HG03064 (cell line): ENCODE data around the gene CNTNAP2.

Experiments used
- ATAC-seq: cut with Tn5 transposase; IDR thresholded peaks from one replicate; pipeline ENCODE4 v1.9.1; 2021; ENCODE audit warnings: low read depth; ENCODE audit not compliant: unreplicated experiment

The CNTNAP2 gene

DNA sequence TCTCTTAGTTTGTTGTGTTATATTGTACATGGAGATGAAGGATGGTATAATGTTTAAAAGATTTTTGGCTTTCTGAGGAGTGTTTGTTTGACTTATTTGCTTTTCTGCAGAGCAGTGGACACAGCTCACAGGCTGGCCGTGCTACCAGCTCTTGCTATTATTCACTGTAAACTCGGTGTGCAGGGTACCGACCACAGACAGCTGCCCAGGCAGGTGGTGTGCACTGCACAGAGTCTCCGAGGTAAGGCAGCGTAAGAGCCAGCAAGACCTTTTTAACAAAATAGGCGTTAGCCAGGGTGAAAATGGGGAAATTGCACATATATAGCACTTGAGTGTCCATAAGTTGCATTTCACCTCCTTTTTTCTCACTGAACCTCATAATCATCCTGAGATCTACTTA, 438.0 kb downstream of the CNTNAP2 start:
- ATAC-seq = no peak

DNA sequence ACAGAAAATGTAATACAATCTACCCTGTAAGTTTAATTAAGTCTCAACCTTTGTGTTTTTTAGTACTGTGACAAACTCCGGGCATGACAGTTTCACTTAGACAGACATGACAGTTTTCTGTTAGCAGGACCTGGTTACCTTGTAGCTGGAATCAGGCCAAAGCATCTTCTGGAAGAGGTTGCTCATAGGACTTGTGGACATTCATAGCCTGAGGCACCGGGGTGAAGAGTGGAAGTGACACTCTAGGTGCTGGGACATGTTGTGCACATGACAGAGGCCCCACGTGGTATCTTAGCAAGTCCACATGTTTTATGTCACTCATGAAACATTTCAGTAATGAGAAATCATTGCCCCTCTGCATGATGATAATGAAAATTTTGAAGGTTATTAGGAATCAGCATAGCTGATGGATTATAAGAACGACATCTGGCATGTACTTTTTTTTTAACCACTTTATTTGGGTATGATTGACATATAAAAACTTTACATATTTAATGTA, 441.4 kb downstream of the CNTNAP2 start:
- ATAC-seq = no peak

DNA sequence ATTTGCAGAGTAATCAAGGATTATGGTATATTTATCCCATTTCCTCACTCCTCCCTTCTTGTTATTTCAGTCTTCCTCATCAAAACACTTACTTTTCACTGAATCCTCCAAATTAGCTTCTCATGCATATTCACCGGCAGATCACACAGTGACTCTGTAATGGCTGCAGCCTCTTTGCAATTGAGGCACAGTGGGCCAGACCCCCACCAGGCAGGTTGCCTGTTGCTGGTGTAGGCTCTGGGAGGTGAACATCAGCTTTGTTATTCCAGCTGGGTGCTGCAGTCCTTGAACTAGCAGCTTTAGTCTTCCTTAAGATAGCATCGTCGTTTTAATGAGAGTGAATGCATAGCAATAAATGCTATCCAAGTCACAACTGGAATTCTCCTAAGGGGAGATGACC, 449.3 kb downstream of the CNTNAP2 start:
- no peak for ATAC-seq

DNA sequence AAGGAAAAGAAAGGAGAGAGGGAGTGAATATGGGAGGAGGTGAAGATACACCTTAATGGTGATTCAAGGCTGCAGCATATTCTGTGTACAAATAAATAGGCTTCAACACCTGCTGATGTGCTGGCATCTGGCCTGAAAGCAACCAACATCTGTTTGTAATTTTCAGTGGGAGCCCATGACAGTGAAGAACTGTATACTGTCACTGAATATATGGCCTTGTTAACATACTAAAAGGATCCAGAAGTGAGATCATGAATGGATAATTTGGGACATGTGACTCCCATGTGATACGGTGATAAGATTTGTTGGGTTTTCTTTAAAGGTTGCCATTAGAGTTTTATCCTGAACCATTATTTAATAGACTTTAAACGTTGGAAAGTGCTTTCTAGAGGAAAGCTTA, 459.3 kb downstream of the CNTNAP2 start:
- ATAC-seq = no peak

DNA sequence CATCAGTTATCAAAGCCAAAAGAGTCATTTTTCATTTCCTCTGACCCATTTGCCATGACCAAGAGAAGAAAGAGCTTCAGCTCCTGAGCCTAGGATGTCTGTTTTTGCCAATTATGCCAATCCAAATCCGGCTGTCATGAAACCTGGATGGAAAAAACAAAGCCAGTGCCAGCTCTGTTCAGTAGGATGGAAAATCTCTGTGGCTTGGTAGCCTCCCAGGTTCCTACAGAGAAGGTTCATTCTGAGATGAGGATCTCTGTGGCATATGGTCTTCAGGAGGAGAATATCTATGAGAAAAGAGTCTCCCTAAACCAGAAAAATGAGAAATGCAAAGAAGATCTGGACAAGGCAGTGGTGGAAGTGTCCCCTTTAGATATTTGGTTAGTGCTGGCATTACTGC, 475.4 kb downstream of the CNTNAP2 start:
- no peak for ATAC-seq

DNA sequence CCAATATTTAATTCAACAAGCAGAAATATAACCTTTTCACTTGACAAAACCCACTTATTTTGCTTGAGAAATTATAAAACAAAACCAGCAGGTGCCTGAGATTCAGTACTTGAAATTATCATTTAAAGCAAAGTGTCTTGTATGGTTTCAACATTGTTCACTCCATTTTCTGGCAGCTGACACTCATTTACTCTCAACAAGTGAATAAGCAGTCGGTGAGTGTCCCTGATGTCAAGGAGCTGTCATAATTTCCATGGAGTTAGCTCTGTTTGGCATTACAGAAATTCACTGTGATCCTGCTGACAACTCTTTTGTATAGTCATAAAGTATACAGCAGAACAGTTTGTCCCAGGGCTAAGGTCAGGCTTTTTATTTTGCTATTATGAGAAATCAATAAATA, 490.0 kb downstream of the CNTNAP2 start:
- no peak for ATAC-seq

DNA sequence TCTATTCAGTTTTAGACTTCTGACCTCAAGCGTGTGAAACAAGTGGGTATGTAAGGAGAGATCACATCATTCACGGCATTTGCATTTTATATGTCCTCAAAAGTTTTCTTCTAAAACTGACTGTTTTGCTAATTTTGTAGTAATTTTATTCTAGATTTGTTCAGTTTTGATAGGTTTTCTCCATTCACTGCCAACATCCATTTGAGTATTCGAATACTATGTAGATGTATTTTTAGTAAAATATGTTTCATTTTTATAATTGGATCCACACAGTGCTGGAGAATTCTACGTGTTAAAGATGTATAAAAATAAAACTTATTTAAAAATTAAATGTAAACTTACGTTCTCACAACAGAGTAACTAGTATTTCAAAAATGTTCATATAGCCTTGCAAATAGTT, 503.0 kb downstream of the CNTNAP2 start:
- no peak for ATAC-seq

DNA sequence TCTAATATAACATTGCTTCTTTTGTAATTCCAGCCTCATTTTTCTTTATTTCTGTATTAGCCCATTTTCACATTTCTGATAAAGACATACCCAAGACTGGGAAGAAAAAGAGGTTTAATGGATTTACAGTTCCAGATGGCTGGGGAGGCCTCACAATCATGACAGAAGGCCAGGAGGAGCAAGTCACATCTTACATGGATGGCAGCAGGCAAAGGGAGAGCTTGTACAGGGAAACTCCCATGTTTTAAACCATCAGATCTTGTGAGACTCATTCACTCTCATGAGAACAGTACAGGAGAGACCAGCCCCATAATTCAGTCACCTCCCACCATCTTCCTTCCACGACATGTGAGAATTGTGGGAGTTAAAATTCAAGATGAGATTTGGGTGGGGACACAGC, 510.3 kb downstream of the CNTNAP2 start:
- no peak for ATAC-seq

DNA sequence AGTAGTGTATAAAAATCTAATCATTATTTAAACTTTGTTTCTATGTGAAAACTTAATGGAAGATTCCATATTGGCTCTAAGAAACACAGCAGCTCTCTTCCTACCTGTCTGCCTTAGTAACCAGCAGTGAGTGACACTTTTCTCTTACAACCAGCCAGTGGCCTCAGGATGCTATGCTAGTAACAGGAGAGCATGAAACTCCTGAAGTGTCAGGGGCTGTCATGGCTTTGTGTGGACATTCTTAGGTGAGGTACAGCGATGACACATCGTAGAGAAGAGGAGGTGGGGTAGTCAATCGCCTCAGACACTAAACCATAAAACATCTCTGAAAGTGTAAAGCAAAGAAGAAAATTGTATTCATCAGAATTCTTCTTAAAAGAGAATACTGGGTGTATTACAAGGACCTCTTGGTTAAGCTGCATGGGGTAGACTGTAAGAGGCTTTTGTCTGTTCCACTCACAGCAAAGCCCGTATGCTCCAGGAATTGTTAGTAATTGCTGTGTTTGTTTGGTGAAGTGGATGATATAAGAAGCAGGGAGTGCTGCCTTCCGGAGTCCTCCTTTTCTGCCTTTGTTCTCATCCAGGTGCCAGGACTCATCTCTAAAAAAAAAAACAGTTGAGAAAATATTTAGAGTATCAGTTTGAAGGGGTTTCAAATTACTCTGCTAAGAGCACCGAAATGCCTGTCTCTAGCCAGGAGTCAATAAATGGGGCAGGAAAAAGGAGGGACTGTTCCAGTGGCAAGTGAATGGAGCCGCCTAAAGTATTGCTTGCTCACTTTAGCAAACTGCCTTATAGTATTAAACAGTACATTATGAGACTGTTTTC, 518.8 kb downstream of the CNTNAP2 start:
- no peak for ATAC-seq

DNA sequence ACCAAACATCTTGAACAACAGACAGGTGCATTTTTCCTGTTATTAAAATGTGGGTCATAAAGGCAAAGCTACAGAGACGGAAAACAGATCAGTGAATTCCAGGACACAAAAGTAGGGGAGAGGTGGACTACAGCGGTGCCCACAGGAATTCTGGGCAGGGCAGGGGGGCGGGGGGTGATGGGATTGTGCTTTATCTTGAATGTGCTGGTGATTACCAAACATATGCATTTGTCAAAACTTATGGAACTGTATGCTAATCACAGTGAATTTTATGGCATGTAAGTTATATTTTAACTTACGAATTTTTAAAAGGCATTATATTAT, 519.4 kb downstream of the CNTNAP2 start:
- no peak for ATAC-seq

DNA sequence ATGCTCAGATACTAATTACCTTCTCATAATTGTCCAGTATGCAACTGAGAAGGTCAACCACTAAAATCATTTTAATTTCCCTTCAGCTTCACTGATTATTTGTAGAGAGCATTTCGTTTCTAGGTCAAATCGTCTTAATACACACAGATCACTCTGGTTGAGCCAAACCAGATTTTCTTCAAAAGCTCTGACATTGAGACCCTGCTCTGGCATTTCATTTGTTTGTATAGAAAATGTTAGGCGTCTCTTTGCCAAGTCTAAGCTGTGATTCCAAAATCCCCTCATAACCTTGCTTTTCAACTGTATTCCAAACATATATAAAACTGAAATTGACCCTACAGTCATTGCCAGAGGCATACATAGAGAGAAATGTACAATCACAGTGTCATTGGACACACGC, 520.0 kb downstream of the CNTNAP2 start:
- no peak for ATAC-seq

DNA sequence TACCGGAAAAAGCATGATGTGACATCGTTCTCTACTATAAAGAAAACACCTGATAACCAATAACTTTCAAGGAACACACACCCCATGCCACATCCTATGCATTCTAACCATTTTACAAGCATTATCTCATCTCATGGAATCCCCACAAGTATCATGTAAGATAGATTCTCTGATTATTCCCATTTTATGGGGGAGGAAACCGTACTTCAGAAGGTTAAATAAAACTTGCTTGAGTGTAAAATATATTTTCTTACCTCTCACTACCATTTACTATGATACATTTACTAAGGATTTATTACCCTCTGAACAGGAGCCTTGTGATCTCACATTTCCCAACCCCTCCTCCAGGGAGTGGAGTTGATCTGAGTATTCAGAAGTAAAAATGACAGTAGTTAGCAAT, 522.7 kb downstream of the CNTNAP2 start:
- ATAC-seq = no peak

DNA sequence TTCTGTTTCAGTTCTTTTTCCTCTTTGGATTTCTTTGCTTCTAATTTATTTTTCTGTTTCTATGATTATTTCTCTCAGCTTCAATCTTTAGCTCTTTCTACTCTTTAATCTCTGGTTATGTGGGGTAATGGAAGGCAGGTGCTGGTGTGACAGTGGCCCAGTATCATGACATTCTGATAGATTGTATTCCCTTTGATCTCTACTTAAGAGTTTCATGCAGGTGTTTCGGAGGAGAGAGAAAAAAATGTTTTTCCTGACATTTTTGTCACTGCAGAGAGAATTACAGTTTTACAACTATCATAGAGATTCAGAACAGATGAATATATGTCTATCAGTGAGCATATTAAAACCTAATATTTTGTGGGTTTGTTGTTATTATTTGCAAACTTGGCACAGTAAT, 524.9 kb downstream of the CNTNAP2 start:
- no peak for ATAC-seq

DNA sequence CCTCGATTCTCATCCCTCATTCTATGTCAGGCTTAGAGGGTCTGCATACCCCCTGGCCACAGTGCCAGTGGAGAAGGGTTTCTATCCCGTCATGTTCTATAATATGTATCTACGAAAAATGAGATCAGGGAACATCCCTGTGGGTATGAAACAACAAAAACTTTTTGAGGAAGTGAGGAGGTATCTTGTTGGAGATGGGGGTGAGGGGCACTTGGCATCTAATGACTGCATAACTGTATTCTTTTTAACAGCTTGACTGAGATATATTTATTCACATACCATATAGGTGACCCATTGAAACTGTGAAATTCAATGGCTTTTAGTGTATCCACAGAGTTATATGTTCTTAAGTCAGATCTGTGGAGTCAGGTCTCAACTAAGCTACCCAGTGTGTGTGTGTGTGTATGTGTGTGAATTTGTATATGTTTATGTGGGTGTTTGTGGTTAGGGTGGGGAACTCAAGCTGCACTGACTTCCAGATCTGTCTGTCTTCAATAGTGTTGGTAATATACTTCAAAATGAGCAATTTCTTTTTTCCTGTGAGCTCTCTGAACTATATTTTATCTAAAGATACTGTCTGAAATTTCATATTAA, 528.9 kb downstream of the CNTNAP2 start:
- ATAC-seq = no peak

DNA sequence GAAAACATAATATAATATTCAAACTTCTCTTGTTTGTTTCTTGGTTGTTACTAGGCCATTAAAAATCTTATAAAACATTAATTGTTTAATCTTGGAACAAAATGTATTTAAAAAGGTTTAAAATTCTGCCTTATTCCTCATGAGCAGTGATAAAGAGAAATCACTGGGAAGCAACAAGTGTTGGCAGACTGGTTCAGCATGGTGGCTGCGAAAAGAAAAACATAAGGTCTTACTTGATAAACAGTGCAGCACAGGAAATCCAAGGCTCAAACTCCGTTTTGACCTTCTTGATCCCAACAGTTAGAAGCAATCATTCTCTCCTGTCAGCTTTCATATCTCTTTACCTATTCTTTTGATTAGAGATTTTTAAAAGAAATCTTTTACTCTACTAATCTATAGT, 530.8 kb downstream of the CNTNAP2 start:
- ATAC-seq = no peak

DNA sequence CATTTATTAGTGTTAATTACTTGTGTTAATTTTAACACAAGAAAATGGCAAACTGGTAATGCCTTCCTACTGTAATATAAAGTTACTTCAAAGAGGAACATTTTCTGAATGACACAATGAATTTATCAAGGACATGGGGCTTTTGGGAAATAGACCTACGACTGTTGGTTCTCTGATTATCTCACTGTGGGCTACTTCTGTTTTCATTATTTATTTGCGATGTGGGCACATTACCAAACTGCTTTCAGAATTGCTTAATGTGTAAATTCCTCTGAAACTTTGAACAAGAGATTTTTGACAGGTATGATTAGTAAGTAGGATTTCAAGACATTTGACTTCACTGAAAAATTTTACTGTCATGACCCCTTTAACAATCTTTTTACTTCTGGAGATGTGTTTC, 535.6 kb downstream of the CNTNAP2 start:
- ATAC-seq = no peak

DNA sequence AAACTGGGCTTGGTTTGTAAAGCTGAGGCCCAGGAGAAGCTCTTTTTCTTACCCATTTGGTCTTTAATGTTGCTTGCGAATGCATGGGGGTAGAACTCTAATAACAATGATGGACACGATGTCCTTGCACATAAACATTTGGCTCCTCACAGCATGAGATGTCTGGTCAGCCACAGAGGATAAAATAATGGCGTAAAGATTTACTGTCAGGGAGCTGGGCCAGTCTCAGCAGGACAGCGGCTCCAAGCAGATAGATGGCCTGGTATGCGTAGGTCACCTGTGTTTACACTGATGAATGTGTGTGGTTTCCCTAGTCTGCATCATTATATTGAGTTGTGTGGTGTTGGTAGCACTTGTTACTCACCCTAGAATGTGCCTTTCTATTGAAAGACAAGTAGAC, 537.4 kb downstream of the CNTNAP2 start:
- ATAC-seq = no peak

DNA sequence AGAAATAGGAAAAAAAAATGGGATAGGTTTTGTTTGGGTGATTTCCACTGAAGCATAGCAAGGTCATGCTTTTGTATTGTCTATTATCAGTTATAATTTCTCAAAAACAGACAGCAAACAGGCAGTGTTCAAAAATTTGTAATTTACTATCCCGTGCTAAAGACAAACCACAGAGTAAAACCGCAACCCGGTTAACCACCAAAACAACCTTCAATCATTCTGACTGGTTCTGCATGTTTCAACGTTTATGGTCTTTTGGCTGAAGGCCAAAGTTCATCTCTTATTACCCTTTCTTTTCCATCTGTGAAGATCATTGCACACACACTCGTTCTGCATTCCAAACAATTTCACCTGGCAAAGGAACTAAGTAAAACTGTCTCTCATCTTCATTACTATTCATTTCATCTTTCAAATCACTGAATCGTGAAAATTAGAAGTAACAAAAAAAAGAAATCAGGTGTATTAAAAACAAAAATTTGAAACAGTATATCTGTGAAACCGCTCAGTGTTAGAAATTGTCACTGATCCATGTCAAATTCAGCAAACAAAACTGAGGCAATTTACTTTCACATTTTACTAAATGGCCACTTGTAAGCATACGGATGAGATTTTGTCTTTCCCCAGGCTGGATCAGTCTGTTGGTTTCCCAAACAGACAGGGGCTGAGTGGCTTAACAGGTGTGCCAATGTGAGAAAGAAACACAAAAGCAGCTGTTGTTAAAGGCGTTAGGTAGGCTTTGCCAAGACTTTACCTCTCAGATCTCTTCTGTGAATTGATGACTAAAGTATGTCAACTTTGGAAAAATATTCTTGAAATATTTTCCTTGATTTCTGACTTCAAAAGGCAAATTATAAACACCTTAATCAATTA, 539.6 kb downstream of the CNTNAP2 start:
- ATAC-seq = no peak

DNA sequence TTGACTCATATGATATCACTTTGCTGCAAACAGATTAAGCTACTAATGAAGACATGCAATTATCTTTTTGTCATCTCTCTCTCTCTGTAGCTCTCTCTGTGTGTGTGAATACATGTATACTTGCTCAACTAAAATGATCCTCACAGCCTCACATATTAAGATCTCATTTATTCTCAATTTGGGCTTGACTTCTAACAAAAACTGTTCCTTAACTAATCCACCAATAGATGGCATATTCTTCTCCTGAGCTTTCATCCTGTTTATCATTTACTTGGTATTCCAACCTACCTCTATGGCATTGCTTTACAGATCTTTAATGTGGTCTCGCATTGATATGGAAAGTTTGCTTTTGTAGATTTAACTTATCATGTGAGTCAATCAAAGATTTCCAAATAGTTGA, 540.4 kb downstream of the CNTNAP2 start:
- ATAC-seq = no peak

DNA sequence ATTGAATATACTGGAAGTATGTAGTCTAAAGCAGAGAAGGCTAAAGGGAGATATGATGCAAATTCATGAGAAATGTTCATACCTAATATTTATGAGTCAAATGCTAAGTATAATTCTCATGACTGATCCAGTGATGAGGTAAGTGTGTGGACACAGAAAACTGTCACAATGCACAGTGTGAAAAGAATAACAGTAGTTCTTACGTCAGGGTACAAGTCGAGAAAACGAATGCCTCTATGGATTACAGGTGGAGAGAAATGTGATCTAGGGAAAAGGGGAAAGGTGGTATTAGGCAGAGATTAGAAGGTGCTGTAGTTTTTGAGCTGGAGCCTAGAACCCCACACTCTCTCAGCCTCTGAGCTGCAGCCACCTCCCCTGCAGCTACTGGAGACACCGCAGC, 542.0 kb downstream of the CNTNAP2 start:
- no peak for ATAC-seq

DNA sequence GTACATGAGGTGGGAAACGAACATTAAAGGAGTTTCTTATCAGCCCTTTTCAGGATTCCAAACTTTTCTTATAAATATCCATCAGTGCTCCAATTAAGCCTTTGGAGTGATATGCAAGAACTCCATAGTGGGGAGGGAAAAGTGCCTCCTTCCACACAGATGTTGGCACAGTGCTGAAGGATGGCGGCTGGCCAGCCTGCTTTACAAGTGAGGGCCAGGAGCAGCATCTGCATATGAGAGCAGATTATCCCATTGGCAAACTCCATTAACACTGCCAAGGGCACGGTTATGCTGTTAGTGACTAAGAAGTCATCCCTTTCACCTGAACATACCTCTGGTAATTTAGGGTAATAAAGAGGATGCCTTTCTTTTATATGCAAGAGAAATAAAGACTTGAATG, 543.1 kb downstream of the CNTNAP2 start:
- no peak for ATAC-seq

DNA sequence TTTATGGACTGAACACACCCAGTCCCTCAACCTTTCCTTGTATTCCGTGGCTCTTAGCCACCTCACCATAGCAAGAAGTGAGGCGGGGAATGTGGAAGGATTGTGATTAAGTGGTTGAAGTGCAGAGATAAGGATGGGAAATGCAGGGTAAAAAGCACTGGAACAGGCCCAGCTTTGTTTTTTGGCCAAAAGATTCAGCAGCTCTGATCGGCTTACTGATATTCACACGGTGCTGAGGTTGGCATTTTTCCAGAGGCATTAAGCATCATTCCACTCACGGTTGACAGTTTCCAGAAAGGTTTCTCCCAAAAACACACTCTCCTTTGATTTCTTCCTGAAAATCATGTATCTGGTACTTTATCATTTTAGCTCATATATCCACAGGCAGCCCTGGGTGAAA, 544.2 kb downstream of the CNTNAP2 start:
- no peak for ATAC-seq
